Upper lobe of left lung (tissue), 4 donors: ENCODE results near the gene CST9L.

ENCODE experiments used
- CTCF ChIP-seq, 6 experiments: fragments of 450-650 bp in 4 of 6; fragments of 200-600 bp in 2 of 6; sonication (generic) in 2 of 6; IDR thresholded peaks; one replicate each; pipeline ENCODE4 v1.5.1; 2016 to 2019; ENCODE audit warnings: antibody characterized with exemption in 6 of 6
- POLR2A ChIP-seq, 4 donors: fragments of 450-650 bp; IDR thresholded peaks; one replicate each; pipeline ENCODE4 v1.5.1; 2016 to 2017; ENCODE audit warnings: antibody characterized with exemption in 4 of 4, mild to moderate bottlenecking in 2 of 4
- POLR2AphosphoS5 ChIP-seq, 2 donors: sonication (generic); formaldehyde crosslinking; IDR thresholded peaks; one replicate each; pipeline ENCODE4 v1.5.1; 2017; ENCODE audit warnings: antibody characterized with exemption in 2 of 2

- TF ChIP-seq CTCF (IDR thresholded peaks at IDR 0.05) (no peak), POLR2A (IDR thresholded peaks at IDR 0.05) (no peak), POLR2AphosphoS5 (IDR thresholded peaks at IDR 0.05) (no peak)
Measured at GRCh38 chr20:23547613-23548012, 20.7 kb downstream of the CST9L start.
